ENCODE results near the gene SLC2A1. TPM values are rescaled to one million over a fixed set of nuclear protein-coding genes. Genes with fewer than 3 reads are reported as not detected.
A peak's percentile ranks its signal among the peaks of the same experiment; 100 is the strongest.

SLC2A1 gene
- total RNA-seq, 2 experiments from 2014 or later: 66.6 to 93.4 TPM

GRCh38 chr1:42957229-42957879 is 1.3 kb downstream of the SLC2A1 start:
- Histone ChIP-seq H3K4me3 (ENCODE audit: low read depth, low read length, poor library complexity, severe bottlenecking) (peak overlapping the region; percentile 91), H3K27ac (ENCODE audit: low read depth, low read length, poor library complexity, severe bottlenecking) (peak overlapping the region; percentile 66), H3K36me3 (ENCODE audit: insufficient read depth, low read length) (peaks cover 48% of the 10 kb centered on the region), H3K9me3 (ENCODE audit: low read length) (no peaks in the 10 kb centered on the region), H3K9me2 (ENCODE audit: insufficient read depth, low read length) (no peaks in the 10 kb centered on the region), H4K20me1 (ENCODE audit: insufficient read depth, low read length) (peaks cover 32% of the 10 kb centered on the region), H3K79me2 (ENCODE audit: insufficient read depth, low read depth, low read length) (peaks cover 63% of the 10 kb centered on the region), H2AFZ (ENCODE audit: low read length) (no peak overlapping the region), H3K4me2 (ENCODE audit: low read length) (peak overlapping the region; percentile 95), H3K4me1 (ENCODE audit: insufficient read depth, low read length, poor library complexity, severe bottlenecking) (peaks cover 71% of the 10 kb centered on the region)
- no peak for TF ChIP-seq EZH2phosphoT487 (IDR thresholded peaks at IDR 0.05; ENCODE audit: borderline replicate concordance, low read depth, low read length)
- 0 out of 2 replicates have a peak, but pooled peaks have one; percentile 41 for TF ChIP-seq CTCF (conservative IDR thresholded peaks at IDR 0.05; ENCODE audit: low read length)
- BruUV-seq (replicated peaks): no TSS peak
- DNase-seq (ENCODE audit: low spot score): peak; percentile 40
- ChIA-PET POLR2A (interaction anchor here (1.0 to 1.1 kb wide), 2 partner anchors 21 to 32 kb away, joined by 3 to 4 read pairs; no protein-coding TSS in a partner anchor), CTCF (ENCODE audit: unreplicated experiment) (interaction anchor here (0.9 kb wide), 1 partner anchor 26 kb away, joined by 3 read pairs; no protein-coding TSS in a partner anchor)
- intact Hi-C loops (cut with micrococcal nuclease; ENCODE audit: unreplicated experiment): loop anchor here (2.0 to 5.0 kb wide), 3 partner anchors 15 to 190 kb away; partner anchors contain the start of genes C1orf50 and P3H1

- TF ChIP-seq CTCF (conservative IDR thresholded peaks at IDR 0.05; ENCODE audit: low read length) (no peak), EZH2phosphoT487 (IDR thresholded peaks at IDR 0.05; ENCODE audit: borderline replicate concordance, low read depth, low read length) (no peak)
- Histone ChIP-seq H3K9me2 (ENCODE audit: insufficient read depth, low read length) (no peaks in the 10 kb centered on the region), H3K4me1 (ENCODE audit: insufficient read depth, low read length, poor library complexity, severe bottlenecking) (peaks cover 71% of the 10 kb centered on the region), H3K27ac (ENCODE audit: low read depth, low read length, poor library complexity, severe bottlenecking) (peak overlapping the region; percentile 66), H3K4me2 (ENCODE audit: low read length) (peak overlapping the region; percentile 95), H3K79me2 (ENCODE audit: insufficient read depth, low read depth, low read length) (peaks cover 69% of the 10 kb centered on the region), H4K20me1 (ENCODE audit: insufficient read depth, low read length) (peaks cover 38% of the 10 kb centered on the region), H3K4me3 (ENCODE audit: low read depth, low read length, poor library complexity, severe bottlenecking) (peak overlapping the region; percentile 91), H2AFZ (ENCODE audit: low read length) (no peak overlapping the region), H3K36me3 (ENCODE audit: insufficient read depth, low read length) (peaks cover 55% of the 10 kb centered on the region), H3K9me3 (ENCODE audit: low read length) (no peaks in the 10 kb centered on the region)
- POLR2A ChIA-PET: interaction anchor here (0.6 to 1.1 kb wide), 4 partner anchors 15 to 187 kb away, joined by 3 to 6 read pairs (median 4); no protein-coding TSS in a partner anchor
- BruUV-seq (replicated peaks): TSS peak; percentile 53
- no peak for DNase-seq (ENCODE audit: low spot score)
- intact Hi-C loops (cut with micrococcal nuclease; ENCODE audit: unreplicated experiment): loop anchor here (2.0 to 5.0 kb wide), 3 partner anchors 14 to 189 kb away; partner anchors contain the start of genes C1orf50 and P3H1
- CTCF ChIA-PET (ENCODE audit: unreplicated experiment): interaction anchor here (0.9 kb wide), 1 partner anchor 25 kb away, joined by 3 read pairs; no protein-coding TSS in a partner anchor
Measured at GRCh38 chr1:42956739-42957138, 1.9 kb downstream of the SLC2A1 start.

All from OCI-LY7 (cell line).